GM10266 (cell line): ENCODE results near the gene RPL13A.
"Not testable (repeated sequence)": the region's sequence is repeated elsewhere in the genome, so short reads cannot be mapped to it uniquely, and the experiment has no call there.

Experiments
- DNase-seq: peaks from one replicate; pipeline ENCODE4 v3.0.0; 2012; ENCODE audit errors: extremely low spot score
- CTCF ChIP-seq: IDR thresholded peaks from 2 replicates; pipeline ENCODE4 v1.5.1; 2012; ENCODE audit warnings: mild to moderate bottlenecking, low read depth; ENCODE audit not compliant: control insufficient read depth, insufficient read depth; ENCODE audit errors: missing control alignments

RPL13A gene

DNA sequence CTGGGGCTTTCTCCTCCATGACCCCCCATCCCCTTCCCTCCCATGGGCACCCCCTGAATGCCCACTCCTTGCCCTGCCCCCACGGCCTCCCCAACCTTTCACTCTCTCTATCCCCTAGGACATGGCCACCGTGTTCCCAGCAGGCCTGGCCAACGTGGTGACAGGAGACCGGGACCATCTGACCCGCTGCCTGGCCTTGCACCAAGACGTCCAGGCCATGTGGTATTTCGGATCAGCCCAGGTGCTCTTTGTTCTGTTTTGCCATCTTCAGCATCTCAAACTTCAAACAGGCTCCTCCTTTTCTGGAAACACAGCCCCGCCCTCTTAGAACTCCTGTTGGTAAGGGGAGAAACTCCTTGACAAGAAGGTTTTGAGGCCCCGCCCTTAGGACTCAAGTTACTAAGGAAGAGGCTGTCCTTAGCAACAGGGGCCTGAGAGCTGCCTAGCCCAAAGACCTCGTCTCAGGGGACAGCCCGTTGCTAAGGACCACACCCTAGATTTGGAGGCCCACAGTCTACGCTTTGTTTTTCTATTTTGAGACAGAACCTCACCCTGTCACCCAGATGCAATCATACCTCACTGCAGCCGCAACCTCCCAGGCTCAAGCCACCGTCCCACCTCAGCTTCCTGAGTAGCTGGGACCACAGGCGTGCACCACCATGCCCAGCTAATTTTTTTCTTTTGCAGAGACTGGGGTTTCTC, 18.5 kb upstream of the RPL13A start:
- DNase-seq = peak; percentile 94

DNA sequence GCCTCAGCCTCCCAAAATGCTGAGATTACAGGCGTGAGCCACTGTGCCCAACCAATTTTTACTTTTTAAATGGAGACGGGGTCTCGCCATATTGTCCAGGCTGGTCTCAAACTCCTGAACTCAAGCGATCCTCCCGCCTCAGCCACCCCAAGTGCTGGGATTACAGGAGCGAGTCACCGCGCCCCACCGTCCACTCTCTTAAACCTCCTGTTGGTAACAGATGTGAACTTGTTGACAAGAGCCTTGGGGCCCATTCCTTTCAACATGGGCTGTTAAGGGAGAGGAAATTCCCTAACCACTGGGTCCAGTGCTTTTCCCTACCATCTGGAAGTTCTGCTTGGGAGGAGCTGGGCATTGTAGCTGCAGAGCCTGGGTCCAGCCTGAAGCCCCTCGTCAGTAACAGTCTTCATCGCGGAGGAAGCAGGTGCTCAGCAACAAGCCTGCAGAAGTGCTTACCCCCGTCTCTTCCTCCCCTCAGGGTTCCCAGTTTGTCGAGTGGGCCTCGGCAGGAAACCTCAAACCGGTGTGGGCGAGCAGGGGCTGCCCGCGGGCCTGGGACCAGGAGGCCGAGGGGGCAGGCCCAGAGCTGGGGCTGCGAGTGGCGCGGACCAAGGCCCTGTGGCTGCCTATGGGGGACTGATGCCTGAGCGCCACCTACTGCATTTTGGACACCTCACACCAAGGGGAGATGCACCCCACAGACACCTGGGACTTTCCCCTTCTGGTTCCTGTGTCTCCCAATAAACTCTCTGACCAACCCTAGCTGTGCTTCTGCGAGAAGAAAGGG, 17.4 kb upstream of the RPL13A start:
- DNase-seq = peak; percentile 89
- peak; percentile 88 for TF ChIP-seq CTCF

More for the DNA sequence above, 18.5 kb upstream of the RPL13A start:
- TF ChIP-seq CTCF = no peak

DNA sequence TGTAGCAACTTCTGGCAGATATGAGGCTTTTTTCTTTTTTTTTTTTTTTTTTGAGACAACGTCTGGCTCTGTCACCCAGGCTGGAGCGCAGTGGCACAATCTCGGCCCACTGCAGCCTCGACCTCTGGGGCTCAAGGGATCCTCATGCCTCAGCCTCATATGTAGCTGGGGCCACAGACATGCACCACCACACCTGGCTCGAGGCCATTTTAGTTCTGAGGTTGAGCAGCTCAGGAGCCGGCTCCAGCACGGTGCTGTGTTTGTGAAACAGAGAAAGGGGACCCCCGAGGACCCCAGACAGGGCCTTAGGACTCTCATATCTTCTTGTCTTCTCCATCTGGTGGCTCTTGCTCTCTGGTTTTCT, 16.8 kb upstream of the RPL13A start:
- no peak for TF ChIP-seq CTCF
- no peak for DNase-seq

DNA sequence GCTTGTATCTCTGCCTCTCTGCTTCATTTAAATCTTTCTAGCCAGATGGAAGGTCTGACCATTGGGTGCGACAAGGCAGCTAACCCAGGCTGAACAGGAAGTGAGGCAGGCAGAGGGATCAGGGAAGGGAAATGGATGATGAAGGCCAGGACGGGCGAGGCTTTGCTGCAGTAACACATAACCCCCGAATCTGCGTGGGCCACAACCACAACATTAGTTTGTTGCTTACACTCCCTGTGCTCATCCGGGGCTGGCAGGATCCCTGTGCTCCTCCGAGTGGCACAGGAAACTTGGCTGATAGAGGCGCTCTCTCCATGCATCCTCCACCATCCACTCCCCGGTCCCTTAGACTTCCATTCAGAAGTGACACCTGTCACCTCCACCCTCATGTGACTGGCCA, 14.5 kb upstream of the RPL13A start:
- TF ChIP-seq CTCF = no peak
- DNase-seq = no peak

GRCh38 chr19:49473501-49473867, 13.9 kb upstream of the RPL13A start:
- DNase-seq = not testable (repeated sequence)

DNA sequence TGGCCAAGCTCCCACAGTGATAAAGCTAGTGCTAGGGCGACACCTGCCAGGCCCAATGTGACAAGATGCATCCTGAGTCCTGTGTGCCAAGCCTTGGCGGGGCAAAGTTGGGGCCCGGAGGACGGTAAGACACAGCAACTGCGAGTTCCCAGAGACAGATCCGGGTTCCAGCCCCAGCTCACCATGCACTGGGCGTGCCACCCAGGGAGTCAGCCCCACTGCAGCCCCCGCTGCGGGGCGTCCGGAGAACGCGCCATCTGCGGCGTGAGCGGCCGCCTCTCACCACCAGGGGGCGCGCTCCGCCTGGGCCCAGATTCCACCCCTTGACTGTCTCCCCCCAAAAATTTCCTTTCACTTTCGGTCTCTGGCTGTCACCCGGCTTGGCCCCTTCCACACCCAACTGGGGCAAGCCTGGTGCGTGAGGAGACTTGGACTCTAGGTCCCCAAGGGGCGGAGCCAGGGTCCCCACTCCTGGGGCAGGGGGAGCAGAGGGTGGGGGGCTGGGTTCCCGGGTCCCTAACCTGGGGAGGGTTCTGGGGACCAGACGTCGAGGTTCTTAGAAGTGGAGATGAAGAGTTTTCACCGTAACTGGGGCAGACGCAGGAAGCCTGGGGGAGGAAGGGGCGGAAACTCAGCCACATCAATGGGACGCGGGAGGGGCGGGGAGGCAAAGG, 13.4 kb upstream of the RPL13A start, which contains the start of gene FLT3LG:
TSS of gene FLT3LG (plus strand) at position 348 of the 674 bp plus-strand sequence. CDS start 425 bp downstream, outside the sequence.
- peak; percentile 89 for TF ChIP-seq CTCF
- DNase-seq = peak; percentile 92

GRCh38 chr19:49474542-49474924, 12.9 kb upstream of the RPL13A start:
- no peak for DNase-seq
- TF ChIP-seq CTCF = no peak
